Measurements from ENCODE around the gene CCR7.

GRCh38 chr17:40557531-40558299 is 7.6 kb downstream of the CCR7 start:
- TF ChIP-seq POLR2AphosphoS5 (IDR thresholded peaks at IDR 0.05), result no peak
- TF ChIP-seq, protein P1, sequence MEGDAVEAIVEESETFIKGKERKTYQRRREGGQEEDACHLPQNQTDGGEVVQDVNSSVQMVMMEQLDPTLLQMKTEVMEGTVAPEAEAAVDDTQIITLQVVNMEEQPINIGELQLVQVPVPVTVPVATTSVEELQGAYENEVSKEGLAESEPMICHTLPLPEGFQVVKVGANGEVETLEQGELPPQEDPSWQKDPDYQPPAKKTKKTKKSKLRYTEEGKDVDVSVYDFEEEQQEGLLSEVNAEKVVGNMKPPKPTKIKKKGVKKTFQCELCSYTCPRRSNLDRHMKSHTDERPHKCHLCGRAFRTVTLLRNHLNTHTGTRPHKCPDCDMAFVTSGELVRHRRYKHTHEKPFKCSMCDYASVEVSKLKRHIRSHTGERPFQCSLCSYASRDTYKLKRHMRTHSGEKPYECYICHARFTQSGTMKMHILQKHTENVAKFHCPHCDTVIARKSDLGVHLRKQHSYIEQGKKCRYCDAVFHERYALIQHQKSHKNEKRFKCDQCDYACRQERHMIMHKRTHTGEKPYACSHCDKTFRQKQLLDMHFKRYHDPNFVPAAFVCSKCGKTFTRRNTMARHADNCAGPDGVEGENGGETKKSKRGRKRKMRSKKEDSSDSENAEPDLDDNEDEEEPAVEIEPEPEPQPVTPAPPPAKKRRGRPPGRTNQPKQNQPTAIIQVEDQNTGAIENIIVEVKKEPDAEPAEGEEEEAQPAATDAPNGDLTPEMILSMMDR (IDR thresholded peaks at IDR 0.05), result no peak
- TF ChIP-seq POLR2A (IDR thresholded peaks at IDR 0.05), result no peak
- TF ChIP-seq EP300 (IDR thresholded peaks at IDR 0.05), result no peak
